GM19438 (cell line): ENCODE results near the gene RAD50.
"Not testable (repeated sequence)": the region's sequence is repeated elsewhere in the genome, so short reads cannot be mapped to it uniquely, and the experiment has no call there.

Source experiments
- ATAC-seq: cut with Tn5 transposase; IDR thresholded peaks from one replicate; pipeline ENCODE4 v1.9.1; 2021; ENCODE audit warnings: low read depth; ENCODE audit not compliant: unreplicated experiment

The RAD50 gene

GRCh38 chr5:132556763-132557477, at the start of gene RAD50:
Gene RAD50, plus strand, starts transcription at chr5:132556977. Its CDS starts 348 bp downstream, at chr5:132557325.
- ATAC-seq, result peak; percentile 96

- ATAC-seq, result no peak
These were observed 46.7 kb upstream of the RAD50 start for GRCh38 chr5:132510076-132510475.

GRCh38 chr5:132513618-132514336, 43.0 kb upstream of the RAD50 start:
- not testable (repeated sequence) for ATAC-seq

GRCh38 chr5:132522067-132522466, 34.7 kb upstream of the RAD50 start:
- not testable (repeated sequence) for ATAC-seq

- ATAC-seq, result not testable (repeated sequence)
These were observed 31.9 kb upstream of the RAD50 start for GRCh38 chr5:132524877-132525276.

GRCh38 chr5:132525299-132525724, 31.5 kb upstream of the RAD50 start:
- ATAC-seq, result peak; percentile 74

- ATAC-seq, result peak; percentile 42
These were observed 30.3 kb upstream of the RAD50 start for GRCh38 chr5:132526290-132526973.

- no peak for ATAC-seq
These were observed 29.7 kb upstream of the RAD50 start for GRCh38 chr5:132526974-132527564.

- no peak for ATAC-seq
These were observed 28.8 kb upstream of the RAD50 start for GRCh38 chr5:132528021-132528420.

GRCh38 chr5:132528866-132529634, 27.7 kb upstream of the RAD50 start:
- ATAC-seq, result no peak

- ATAC-seq, result no peak
These were observed 25.8 kb upstream of the RAD50 start for GRCh38 chr5:132530946-132531345.

- no peak for ATAC-seq
These were observed 17.1 kb upstream of the RAD50 start for GRCh38 chr5:132539716-132540115.

- ATAC-seq, result no peak
These were observed 16.6 kb upstream of the RAD50 start for GRCh38 chr5:132540149-132540548.

GRCh38 chr5:132540764-132541163, 16.0 kb upstream of the RAD50 start:
- no peak for ATAC-seq

GRCh38 chr5:132543472-132544201, 13.1 kb upstream of the RAD50 start, which contains the start of gene IL5:
Gene IL5, minus strand, starts transcription at chr5:132543522. Its CDS starts 44 bp downstream, at chr5:132543478.
- ATAC-seq, result no peak

GRCh38 chr5:132546108-132546507, 10.7 kb upstream of the RAD50 start:
- no peak for ATAC-seq

- ATAC-seq, result no peak
These were observed 9.5 kb upstream of the RAD50 start for GRCh38 chr5:132547269-132547668.

- not testable (repeated sequence) for ATAC-seq
These were observed 7.9 kb upstream of the RAD50 start for GRCh38 chr5:132548834-132549233.

GRCh38 chr5:132549576-132549975, 7.2 kb upstream of the RAD50 start:
- ATAC-seq, result no peak
